Breast epithelium (tissue), 3 donors: ENCODE measurements around the gene SLIT1.

ENCODE experiments used
- CTCF ChIP-seq, 3 donors: fragments of 450-650 bp; IDR thresholded peaks; one replicate each; pipeline ENCODE4 v1.5.1; 2016 to 2017; ENCODE audit warnings: antibody characterized with exemption in 3 of 3, mild to moderate bottlenecking in 3 of 3, moderate library complexity in 3 of 3
- POLR2A ChIP-seq: fragments of 450-650 bp; IDR thresholded peaks from one replicate; pipeline ENCODE4 v1.6.1; 2016; ENCODE audit warnings: antibody characterized with exemption, mild to moderate bottlenecking, moderate library complexity
- POLR2AphosphoS5 ChIP-seq, 3 donors: sonication (generic); formaldehyde crosslinking; IDR thresholded peaks; one replicate each; pipeline ENCODE4 v1.6.1; 2017; ENCODE audit warnings: antibody characterized with exemption in 3 of 3

- TF ChIP-seq CTCF (IDR thresholded peaks at IDR 0.05) (no peak), POLR2AphosphoS5 (IDR thresholded peaks at IDR 0.05) (no peak), POLR2A (no peak)
Observed at GRCh38 chr10:96982149-96982930, 203.4 kb downstream of the SLIT1 start.
